Measurements from ENCODE around the gene GRIP1. TPM values are rescaled to one million over a fixed set of nuclear protein-coding genes. Genes with fewer than 3 reads are reported as not detected.

Gene GRIP1
- total and polyA plus RNA-seq, 2 donors, result 0.71 to 3.9 TPM

DNA sequence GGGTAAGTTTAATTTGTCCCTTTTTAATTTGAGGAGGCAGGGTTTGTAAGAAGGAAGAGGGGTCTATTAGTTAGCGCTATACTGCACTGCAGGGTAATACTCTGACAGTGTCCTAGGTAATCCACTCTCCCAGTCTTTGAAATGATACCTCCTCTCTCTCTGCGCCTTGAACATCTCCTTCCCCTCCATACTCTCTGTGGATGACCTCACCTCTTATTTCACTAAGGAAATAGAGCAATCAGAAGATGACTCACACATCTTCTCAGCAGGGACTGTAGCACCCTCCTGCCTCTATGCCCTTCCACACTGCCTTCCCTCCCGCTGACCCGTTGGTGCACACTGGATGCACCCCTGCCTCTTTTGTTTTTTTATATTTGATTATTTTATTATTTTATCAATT is 94.2 kb downstream of the GRIP1 start:
- Histone ChIP-seq H3K9me3 (ENCODE audit: control insufficient read depth in 2 of 2, insufficient read depth in 1 of 2, low read length in 1 of 2) (no peaks in the 10 kb centered on the region), H3K4me3 (ENCODE audit: low read length in 2 of 2) (no peak overlapping the region), H3K36me3 (ENCODE audit: control insufficient read depth in 2 of 2, insufficient read depth in 2 of 2, low read length in 1 of 2) (no peaks in the 10 kb centered on the region), H3K27ac (ENCODE audit: low read depth in 1 of 2, low read length in 1 of 2) (no peak overlapping the region), H3K27me3 (ENCODE audit: control insufficient read depth in 2 of 2, insufficient read depth in 1 of 2, low read length in 1 of 2) (no peaks in the 10 kb centered on the region), H3K4me1 (ENCODE audit: control insufficient read depth in 2 of 2, insufficient read depth in 2 of 2, low read length in 2 of 2) (no peaks in the 10 kb centered on the region)
- no peak for DNase-seq (ENCODE audit: low read depth in 6 of 9, low spot score in 9 of 9)
- WGBS, result 96% methylated on average over 4 of the region's 4 CpGs

DNA sequence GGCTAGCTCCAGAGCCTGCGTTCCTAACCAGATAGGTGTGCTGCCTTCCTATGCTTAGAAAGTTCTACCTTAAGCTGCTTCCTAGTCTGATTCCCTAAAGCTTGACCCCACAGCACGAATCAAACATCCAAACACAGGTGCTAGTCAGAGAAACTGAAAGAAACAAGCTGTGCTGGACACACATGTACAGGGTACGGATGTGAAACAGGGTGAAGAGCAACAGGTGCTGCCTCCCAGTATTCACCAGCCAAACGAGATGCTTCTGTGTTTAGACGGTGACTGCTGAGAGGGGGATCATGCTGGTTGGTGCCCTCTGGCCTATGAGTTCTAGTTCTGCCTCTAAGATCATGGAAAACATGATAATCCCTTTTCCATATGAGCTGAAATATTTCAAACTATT is 105.3 kb downstream of the GRIP1 start:
- H3K36me3 ChIP-seq (ENCODE audit: control insufficient read depth in 2 of 2, insufficient read depth in 2 of 2, low read length in 1 of 2), result no peaks in the 10 kb centered on the region
- H3K4me3 ChIP-seq (ENCODE audit: low read length in 2 of 2), result no peak overlapping the region
- no peaks in the 10 kb centered on the region for H3K4me1 ChIP-seq (ENCODE audit: control insufficient read depth in 2 of 2, insufficient read depth in 2 of 2, low read length in 2 of 2)
- H3K27me3 ChIP-seq (ENCODE audit: control insufficient read depth in 2 of 2, insufficient read depth in 1 of 2, low read length in 1 of 2), result no peaks in the 10 kb centered on the region
- no peak for DNase-seq (ENCODE audit: low read depth in 6 of 9, low spot score in 9 of 9)
- H3K9me3 ChIP-seq (ENCODE audit: control insufficient read depth in 2 of 2, insufficient read depth in 1 of 2, low read length in 1 of 2), result no peaks in the 10 kb centered on the region
- H3K27ac ChIP-seq (ENCODE audit: low read depth in 1 of 2, low read length in 1 of 2), result no peak overlapping the region
- WGBS, result 93% methylated on average over 5 of the region's 5 CpGs

DNA sequence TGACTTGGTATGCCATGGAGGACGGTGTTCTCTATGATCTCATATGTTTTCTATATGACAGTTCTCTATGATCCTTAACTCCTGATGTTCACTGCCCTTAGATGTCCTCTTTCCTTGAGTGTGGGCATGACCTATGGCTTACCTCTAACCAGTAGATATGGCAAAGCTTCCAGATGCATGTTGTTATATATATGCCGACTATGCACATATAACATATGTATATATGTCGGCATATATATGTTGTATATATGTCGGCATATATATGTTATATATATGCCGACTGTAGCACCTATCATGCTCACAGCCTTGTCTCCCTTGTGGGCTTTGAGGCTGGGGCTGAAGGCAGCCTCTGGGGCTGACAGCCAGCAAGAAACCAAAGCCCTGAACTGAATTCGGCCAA is 106.0 kb downstream of the GRIP1 start:
- Histone ChIP-seq H3K4me3 (ENCODE audit: low read length in 2 of 2) (no peak overlapping the region), H3K27ac (ENCODE audit: low read depth in 1 of 2, low read length in 1 of 2) (no peak overlapping the region), H3K27me3 (ENCODE audit: control insufficient read depth in 2 of 2, insufficient read depth in 1 of 2, low read length in 1 of 2) (no peaks in the 10 kb centered on the region), H3K4me1 (ENCODE audit: control insufficient read depth in 2 of 2, insufficient read depth in 2 of 2, low read length in 2 of 2) (no peaks in the 10 kb centered on the region), H3K36me3 (ENCODE audit: control insufficient read depth in 2 of 2, insufficient read depth in 2 of 2, low read length in 1 of 2) (no peaks in the 10 kb centered on the region), H3K9me3 (ENCODE audit: control insufficient read depth in 2 of 2, insufficient read depth in 1 of 2, low read length in 1 of 2) (no peaks in the 10 kb centered on the region)
- no peak for DNase-seq (ENCODE audit: low read depth in 6 of 9, low spot score in 9 of 9)
- 98% methylated on average over 6 of the region's 6 CpGs for WGBS

DNA sequence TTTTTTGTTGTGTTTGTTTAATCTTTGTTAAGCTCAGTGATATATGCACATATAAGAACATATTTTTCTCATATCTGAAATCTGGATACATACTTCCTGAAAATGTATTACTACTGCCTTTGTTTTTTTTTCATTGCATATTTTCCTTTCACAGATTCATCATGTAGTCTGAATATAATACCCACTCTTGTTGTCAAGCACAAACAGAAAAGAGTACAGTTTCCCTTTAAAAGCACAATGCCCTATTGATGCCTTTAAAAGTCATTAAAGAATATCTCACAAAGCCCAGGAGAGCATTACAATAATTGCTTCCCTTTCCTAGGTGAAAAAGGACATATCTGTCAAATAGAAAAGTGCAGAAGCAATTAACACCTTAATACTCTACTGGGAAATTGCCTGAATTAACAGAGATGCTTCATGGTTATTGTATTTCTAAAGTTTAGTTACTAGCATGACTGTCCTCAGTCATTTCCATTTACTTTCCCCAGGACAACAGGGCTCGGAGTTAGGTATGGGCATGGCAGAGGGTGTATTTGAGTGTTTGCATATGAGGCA is 107.4 kb downstream of the GRIP1 start:
- Histone ChIP-seq H3K4me3 (ENCODE audit: low read length in 2 of 2) (no peak overlapping the region), H3K36me3 (ENCODE audit: control insufficient read depth in 2 of 2, insufficient read depth in 2 of 2, low read length in 1 of 2) (no peaks in the 10 kb centered on the region), H3K27ac (ENCODE audit: low read depth in 1 of 2, low read length in 1 of 2) (no peak overlapping the region), H3K27me3 (ENCODE audit: control insufficient read depth in 2 of 2, insufficient read depth in 1 of 2, low read length in 1 of 2) (no peaks in the 10 kb centered on the region), H3K9me3 (ENCODE audit: control insufficient read depth in 2 of 2, insufficient read depth in 1 of 2, low read length in 1 of 2) (no peaks in the 10 kb centered on the region), H3K4me1 (ENCODE audit: control insufficient read depth in 2 of 2, insufficient read depth in 2 of 2, low read length in 2 of 2) (no peaks in the 10 kb centered on the region)
- WGBS, result 98% methylated on average over 1 of the region's 1 CpG
- DNase-seq (ENCODE audit: low read depth in 6 of 9, low spot score in 9 of 9), result no peak

DNA sequence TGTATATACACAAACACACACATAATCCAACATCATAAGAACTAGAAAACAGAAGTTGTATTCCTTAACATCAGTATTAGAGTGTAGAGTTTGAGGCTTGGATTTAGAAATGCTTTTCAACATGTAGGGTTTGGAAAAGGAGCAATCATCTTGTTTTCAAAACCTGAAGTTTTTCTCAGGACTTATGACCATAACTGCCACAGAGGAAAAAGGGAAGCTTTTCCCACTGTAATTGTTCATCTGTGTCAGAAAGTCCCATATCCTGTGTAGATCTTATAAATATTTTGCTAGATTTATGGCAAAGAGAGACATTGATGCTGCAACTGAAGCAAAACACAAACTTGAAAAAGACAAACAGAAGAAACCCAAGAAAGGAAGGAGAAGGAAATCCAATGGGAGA is 115.7 kb downstream of the GRIP1 start:
- no peak overlapping the region for H3K27ac ChIP-seq (ENCODE audit: low read depth in 1 of 2, low read length in 1 of 2)
- no peaks in the 10 kb centered on the region for H3K27me3 ChIP-seq (ENCODE audit: control insufficient read depth in 2 of 2, insufficient read depth in 1 of 2, low read length in 1 of 2)
- no peak overlapping the region for H3K4me3 ChIP-seq (ENCODE audit: low read length in 2 of 2)
- no peak for DNase-seq (ENCODE audit: low read depth in 6 of 9, low spot score in 9 of 9)
- H3K9me3 ChIP-seq (ENCODE audit: control insufficient read depth in 2 of 2, insufficient read depth in 1 of 2, low read length in 1 of 2), result no peaks in the 10 kb centered on the region
- H3K36me3 ChIP-seq (ENCODE audit: control insufficient read depth in 2 of 2, insufficient read depth in 2 of 2, low read length in 1 of 2), result no peaks in the 10 kb centered on the region
- H3K4me1 ChIP-seq (ENCODE audit: control insufficient read depth in 2 of 2, insufficient read depth in 2 of 2, low read length in 2 of 2), result no peaks in the 10 kb centered on the region

DNA sequence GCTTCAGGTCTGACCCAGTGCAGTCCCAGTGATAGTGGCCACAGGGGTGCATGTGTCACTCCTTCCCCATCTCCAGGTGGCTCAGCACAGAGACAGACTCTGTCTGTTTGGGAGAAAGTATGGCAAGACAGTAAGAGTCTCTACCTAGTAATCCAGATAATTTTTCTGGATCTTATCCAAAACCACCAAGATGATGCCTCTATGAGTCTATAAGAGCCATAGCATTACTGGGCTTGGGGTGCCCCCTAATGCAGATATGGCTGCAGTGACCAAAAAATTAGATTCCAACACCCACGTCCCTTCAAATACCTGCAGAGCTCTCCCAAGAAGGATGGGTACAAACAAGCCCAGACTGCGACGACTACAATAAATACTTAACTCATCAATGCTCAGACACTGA is 123.8 kb downstream of the GRIP1 start:
- DNase-seq (ENCODE audit: low read depth in 6 of 9, low spot score in 9 of 9), result no peak
- no peaks in the 10 kb centered on the region for H3K36me3 ChIP-seq (ENCODE audit: control insufficient read depth in 2 of 2, insufficient read depth in 2 of 2, low read length in 1 of 2)
- no peak overlapping the region for H3K4me3 ChIP-seq (ENCODE audit: low read length in 2 of 2)
- WGBS, result 94% methylated on average over 3 of the region's 3 CpGs
- no peaks in the 10 kb centered on the region for H3K9me3 ChIP-seq (ENCODE audit: control insufficient read depth in 2 of 2, insufficient read depth in 1 of 2, low read length in 1 of 2)
- H3K27me3 ChIP-seq (ENCODE audit: control insufficient read depth in 2 of 2, insufficient read depth in 1 of 2, low read length in 1 of 2), result no peaks in the 10 kb centered on the region
- no peak overlapping the region for H3K27ac ChIP-seq (ENCODE audit: low read depth in 1 of 2, low read length in 1 of 2)
- H3K4me1 ChIP-seq (ENCODE audit: control insufficient read depth in 2 of 2, insufficient read depth in 2 of 2, low read length in 2 of 2), result no peaks in the 10 kb centered on the region

DNA sequence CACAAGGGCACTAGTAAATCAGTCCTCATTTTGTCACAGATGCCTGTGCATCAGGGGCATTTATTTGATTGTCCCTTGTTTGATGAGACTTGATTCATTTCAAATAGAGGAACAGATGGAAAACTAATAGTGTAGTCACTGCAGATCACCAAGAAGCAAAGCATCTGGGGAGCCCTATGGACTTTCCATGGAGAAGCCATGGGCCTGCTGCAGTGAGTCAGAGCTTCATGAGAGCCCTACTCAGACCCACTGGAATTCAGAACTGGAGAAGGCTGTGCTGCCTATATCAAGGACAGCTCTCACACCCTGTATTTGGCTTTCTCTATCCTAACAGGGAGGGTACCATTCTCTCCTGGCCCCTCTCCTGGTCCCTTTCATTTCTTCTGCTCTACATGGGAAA is 126.2 kb downstream of the GRIP1 start:
- H3K36me3 ChIP-seq (ENCODE audit: control insufficient read depth in 2 of 2, insufficient read depth in 2 of 2, low read length in 1 of 2), result no peaks in the 10 kb centered on the region
- no peak for DNase-seq (ENCODE audit: low read depth in 6 of 9, low spot score in 9 of 9)
- H3K4me3 ChIP-seq (ENCODE audit: low read length in 2 of 2), result no peak overlapping the region
- no peak overlapping the region for H3K27ac ChIP-seq (ENCODE audit: low read depth in 1 of 2, low read length in 1 of 2)
- H3K27me3 ChIP-seq (ENCODE audit: control insufficient read depth in 2 of 2, insufficient read depth in 1 of 2, low read length in 1 of 2), result no peaks in the 10 kb centered on the region
- no peaks in the 10 kb centered on the region for H3K4me1 ChIP-seq (ENCODE audit: control insufficient read depth in 2 of 2, insufficient read depth in 2 of 2, low read length in 2 of 2)
- H3K9me3 ChIP-seq (ENCODE audit: control insufficient read depth in 2 of 2, insufficient read depth in 1 of 2, low read length in 1 of 2), result no peaks in the 10 kb centered on the region

DNA sequence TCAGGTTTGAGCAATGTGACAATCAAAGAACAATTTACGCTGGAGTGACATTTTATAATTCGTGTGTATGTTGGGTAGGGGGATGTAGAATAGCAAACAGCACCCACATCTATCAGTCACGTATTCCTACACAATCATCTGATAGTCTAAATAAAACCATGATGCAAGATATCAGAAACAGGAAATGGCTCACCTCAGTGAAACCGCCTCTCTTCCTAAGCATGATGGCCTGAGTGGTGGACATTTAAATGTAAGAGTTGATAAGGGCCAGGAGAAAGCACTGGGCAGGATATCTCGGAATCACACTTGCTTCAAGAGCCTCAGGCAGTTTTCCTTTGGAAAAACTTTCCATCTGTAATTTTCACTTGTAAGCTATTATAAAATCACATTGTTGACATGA is 128.2 kb downstream of the GRIP1 start:
- no peak overlapping the region for H3K4me3 ChIP-seq (ENCODE audit: low read length in 2 of 2)
- H3K27me3 ChIP-seq (ENCODE audit: control insufficient read depth in 2 of 2, insufficient read depth in 1 of 2, low read length in 1 of 2), result no peaks in the 10 kb centered on the region
- H3K4me1 ChIP-seq (ENCODE audit: control insufficient read depth in 2 of 2, insufficient read depth in 2 of 2, low read length in 2 of 2), result no peaks in the 10 kb centered on the region
- H3K36me3 ChIP-seq (ENCODE audit: control insufficient read depth in 2 of 2, insufficient read depth in 2 of 2, low read length in 1 of 2), result no peaks in the 10 kb centered on the region
- WGBS, result 94% methylated on average over 5 of the region's 5 CpGs
- no peak overlapping the region for H3K27ac ChIP-seq (ENCODE audit: low read depth in 1 of 2, low read length in 1 of 2)
- H3K9me3 ChIP-seq (ENCODE audit: control insufficient read depth in 2 of 2, insufficient read depth in 1 of 2, low read length in 1 of 2), result no peaks in the 10 kb centered on the region
- no peak for DNase-seq (ENCODE audit: low read depth in 6 of 9, low spot score in 9 of 9)

DNA sequence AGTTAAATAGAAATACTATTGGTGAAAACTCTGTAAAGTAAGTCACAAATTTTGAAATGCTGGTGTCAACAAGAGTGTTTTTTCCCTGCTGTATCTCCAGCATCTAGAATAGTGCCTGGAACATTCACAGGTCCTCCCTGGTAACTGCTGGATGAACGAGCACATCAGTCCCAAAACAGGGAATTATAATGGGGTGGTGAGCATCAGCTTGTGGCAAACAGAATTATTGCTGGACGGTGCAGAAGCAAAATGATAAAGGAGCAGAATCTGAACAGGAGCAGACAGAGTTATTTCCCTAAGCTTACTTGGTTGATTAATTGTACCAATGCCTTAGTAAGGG is 129.9 kb downstream of the GRIP1 start:
- 90% methylated on average over 2 of the region's 2 CpGs for WGBS
- DNase-seq (ENCODE audit: low read depth in 6 of 9, low spot score in 9 of 9), result no peak
- Histone ChIP-seq H3K36me3 (ENCODE audit: control insufficient read depth in 2 of 2, insufficient read depth in 2 of 2, low read length in 1 of 2) (no peaks in the 10 kb centered on the region), H3K4me3 (ENCODE audit: low read length in 2 of 2) (no peak overlapping the region), H3K4me1 (ENCODE audit: control insufficient read depth in 2 of 2, insufficient read depth in 2 of 2, low read length in 2 of 2) (no peaks in the 10 kb centered on the region), H3K27ac (ENCODE audit: low read depth in 1 of 2, low read length in 1 of 2) (no peak overlapping the region), H3K27me3 (ENCODE audit: control insufficient read depth in 2 of 2, insufficient read depth in 1 of 2, low read length in 1 of 2) (no peaks in the 10 kb centered on the region), H3K9me3 (ENCODE audit: control insufficient read depth in 2 of 2, insufficient read depth in 1 of 2, low read length in 1 of 2) (no peaks in the 10 kb centered on the region)

Measured in thymus (tissue), 11 donors.